Right atrium auricular region (tissue), 2 donors: ENCODE measurements around the gene PITRM1. TPM values are rescaled to one million over a fixed set of nuclear protein-coding genes. Genes with fewer than 3 reads are reported as not detected.

Experiments used
- DNase-seq: peaks from one replicate; pipeline ENCODE4 v3.0.0-alpha.2; 2019; ENCODE audit warnings: low spot score
- H3K27ac ChIP-seq, 2 donors: fragments of 200-600 bp; sonication (generic); 1 replicate in 1 of 2; 2 replicates in 1 of 2; pipeline ENCODE4 v1.5.1; 2016 to 2019
- H3K27me3 ChIP-seq, 2 donors: fragments of 200-600 bp; sonication (generic); one replicate each; pipeline versions ENCODE4 v1.5.1 to v1.6.0; 2017 to 2019
- H3K36me3 ChIP-seq: fragments of 200-600 bp; sonication (generic); one replicate; pipeline ENCODE4 v1.5.1; 2016
- H3K4me1 ChIP-seq, 2 donors: fragments of 200-600 bp; sonication (generic); one replicate each; pipeline versions ENCODE4 v1.5.1 to v1.6.0; 2017 to 2019
- H3K4me3 ChIP-seq, 2 donors: fragments of 200-600 bp; sonication (generic); 1 replicate in 1 of 2; 2 replicates in 1 of 2; pipeline ENCODE4 v1.5.1; 2017 to 2019; ENCODE audit warnings: mild to moderate bottlenecking in 1 of 2, moderate library complexity in 1 of 2
- H3K9me3 ChIP-seq, 2 donors: fragments of 200-600 bp; sonication (generic); one replicate each; pipeline ENCODE4 v1.5.1; 2019
- CTCF ChIP-seq, 2 donors: fragments of 200-600 bp; sonication (generic); IDR thresholded peaks; one replicate each; pipeline ENCODE4 v1.5.1; 2019; ENCODE audit warnings: antibody characterized with exemption in 2 of 2
- total RNA-seq, 2 donors: library from RNA; depleted of rRNA; stranded (reverse); fragments of >200 nt; gene quantifications; one replicate each; pipeline ENCODE4 v1.1.0, GENCODE V29; 2016

Gene PITRM1
- total RNA-seq, 2 donors from 2014 or later, result 68.3 to 89.6 TPM

DNA sequence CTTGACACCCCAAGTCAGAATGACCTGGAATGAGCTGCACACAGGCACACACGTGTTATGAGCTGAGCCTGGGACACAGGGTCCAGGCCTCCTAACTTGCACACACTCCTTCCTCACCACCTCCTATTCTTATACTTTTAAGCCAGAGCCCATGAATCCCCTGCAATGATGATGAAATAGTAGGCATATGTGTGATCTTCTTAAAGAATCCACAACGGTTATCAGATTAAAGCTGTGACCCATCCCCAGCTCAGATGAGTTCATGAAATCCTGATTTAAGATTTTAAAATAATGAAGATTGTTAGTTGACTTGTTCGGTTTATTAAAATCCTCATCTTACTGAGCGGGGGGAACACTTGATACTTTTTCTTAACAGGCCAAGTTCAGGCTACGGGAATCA is 38.6 kb downstream of the PITRM1 start:
- Histone ChIP-seq H3K36me3 (peaks cover 78% of the 10 kb centered on the region), H3K27me3 (no peaks in the 10 kb centered on the region), H3K4me3 (no peak overlapping the region), H3K27ac (no peak overlapping the region), H3K4me1 (peaks cover 0 to 22% of the 10 kb centered on the region in 2 donors), H3K9me3 (no peaks in the 10 kb centered on the region)
- no peak for TF ChIP-seq CTCF (IDR thresholded peaks at IDR 0.05)
- DNase-seq, result no peak

DNA sequence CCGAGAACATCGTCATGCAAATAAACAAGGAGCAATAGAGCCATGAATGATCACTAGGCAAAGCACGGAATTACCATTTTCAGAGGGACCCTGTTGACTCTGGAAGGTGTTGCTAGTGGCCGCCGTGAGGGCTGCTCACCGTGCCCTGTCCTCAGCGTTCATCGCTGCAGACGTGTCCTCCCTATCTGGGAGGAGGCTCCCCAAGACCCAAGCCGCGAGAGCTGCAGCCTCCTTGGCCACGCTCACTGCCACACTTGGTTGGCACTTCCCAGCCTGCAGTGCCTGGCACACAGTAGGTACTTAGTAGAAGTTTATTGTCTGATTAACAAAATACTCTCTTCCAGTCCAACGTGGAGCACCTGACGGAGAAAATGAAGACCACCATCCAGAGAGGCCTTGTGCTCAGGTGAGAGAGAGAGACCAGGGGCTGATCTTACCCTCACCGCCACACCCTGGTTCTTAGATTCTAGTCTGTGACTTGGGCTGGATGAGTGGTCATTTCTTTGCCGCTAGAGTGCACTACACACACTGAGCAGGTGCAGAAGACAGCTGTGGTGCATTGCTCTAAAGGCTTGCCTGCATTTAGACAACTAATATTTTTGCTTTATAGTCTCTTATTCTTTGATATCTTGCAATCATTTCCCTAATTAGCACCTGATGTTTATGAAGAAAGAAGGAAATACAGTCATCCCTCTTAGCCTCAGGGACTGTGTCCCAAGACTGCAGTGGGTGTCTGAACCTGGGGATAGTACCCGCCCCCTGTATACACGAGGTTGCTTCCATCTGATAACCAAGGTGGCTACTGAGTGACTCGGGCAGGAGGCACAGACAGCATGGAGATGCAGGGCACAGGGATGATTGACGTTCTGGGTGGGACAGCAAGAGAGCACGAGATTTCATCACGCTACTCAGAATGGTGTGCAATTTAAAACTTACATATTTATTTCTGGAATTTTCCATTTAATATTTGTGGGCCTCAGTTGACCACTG is 40.3 kb downstream of the PITRM1 start:
- H3K36me3 ChIP-seq, result peaks cover 62% of the 10 kb centered on the region

DNA sequence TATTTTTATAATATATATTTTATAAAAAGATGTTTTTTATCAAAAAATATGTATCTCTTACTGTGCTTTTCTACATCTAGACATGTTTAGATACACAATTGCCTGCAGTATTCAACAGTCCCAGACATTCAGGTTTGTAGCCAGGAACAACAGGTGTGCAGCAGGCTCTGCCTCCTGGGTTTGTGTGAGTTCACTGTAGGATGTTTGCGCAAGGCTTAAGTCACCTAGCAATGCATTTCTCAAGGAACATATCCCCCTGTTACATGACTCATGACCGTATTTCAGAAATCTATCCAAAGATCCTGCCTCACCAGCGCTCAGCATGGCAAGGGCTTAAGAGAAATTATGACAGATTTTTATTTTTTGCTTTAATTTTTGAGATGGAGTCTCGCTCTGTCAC is 41.5 kb downstream of the PITRM1 start:
- Histone ChIP-seq H3K36me3 (peaks cover 50% of the 10 kb centered on the region), H3K27ac (no peak overlapping the region), H3K4me3 (no peak overlapping the region), H3K27me3 (no peaks in the 10 kb centered on the region), H3K4me1 (peaks cover 0 to 24% of the 10 kb centered on the region in 2 donors), H3K9me3 (no peaks in the 10 kb centered on the region)
- no peak for DNase-seq
- TF ChIP-seq CTCF (IDR thresholded peaks at IDR 0.05), result no peak

More for the DNA sequence above, 40.3 kb downstream of the PITRM1 start:
- no peak for TF ChIP-seq CTCF (IDR thresholded peaks at IDR 0.05)
- H3K4me1 ChIP-seq, result peaks cover 0 to 23% of the 10 kb centered on the region in 2 donors
- H3K27me3 ChIP-seq, result no peaks in the 10 kb centered on the region
- H3K4me3 ChIP-seq, result no peak overlapping the region
- H3K9me3 ChIP-seq, result no peaks in the 10 kb centered on the region
- no peak for DNase-seq
- no peak overlapping the region for H3K27ac ChIP-seq

DNA sequence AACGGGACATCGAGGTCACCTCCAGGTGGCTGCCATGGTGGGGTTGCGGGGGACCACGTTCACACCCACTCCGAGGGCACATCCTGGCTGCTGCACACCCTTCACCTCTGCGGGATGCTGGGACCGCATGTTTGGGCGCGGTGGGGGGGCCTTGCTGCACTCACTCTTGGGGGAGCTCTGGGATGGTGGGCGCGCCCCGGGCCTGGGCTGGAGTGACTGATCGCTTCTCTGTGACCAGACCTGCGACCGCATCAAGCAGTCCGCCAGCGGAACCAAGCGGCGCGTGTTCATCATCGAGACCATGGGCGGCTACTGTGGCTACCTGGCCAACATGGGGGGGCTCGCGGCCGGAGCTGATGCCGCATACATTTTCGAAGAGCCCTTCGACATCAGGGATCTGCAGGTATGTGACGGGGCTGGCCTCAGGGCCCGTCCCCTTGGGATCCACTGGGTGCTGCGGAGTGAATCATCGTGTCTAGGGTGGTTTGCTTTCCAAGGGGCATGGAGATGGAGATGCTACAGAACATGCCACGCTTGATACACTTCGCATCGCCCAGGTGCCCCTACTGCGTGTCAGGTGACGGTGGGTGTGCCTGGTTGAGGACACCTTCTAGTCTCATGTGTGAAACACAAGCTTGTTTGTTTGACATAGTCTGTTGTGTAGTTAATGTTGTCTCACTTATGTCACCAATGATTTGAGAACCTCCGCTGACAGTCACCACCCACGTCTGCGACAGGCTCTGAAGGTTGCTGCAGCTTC is 42.8 kb downstream of the PITRM1 start:
- H3K4me1 ChIP-seq, result peaks cover 0 to 21% of the 10 kb centered on the region in 2 donors
- H3K9me3 ChIP-seq, result no peaks in the 10 kb centered on the region
- TF ChIP-seq CTCF (IDR thresholded peaks at IDR 0.05), result no peak
- H3K4me3 ChIP-seq, result no peak overlapping the region
- no peaks in the 10 kb centered on the region for H3K27me3 ChIP-seq
- DNase-seq, result no peak
- peaks cover 45% of the 10 kb centered on the region for H3K36me3 ChIP-seq
- no peak overlapping the region for H3K27ac ChIP-seq

GRCh38 chr10:3128379-3129130 is 44.0 kb downstream of the PITRM1 start:
- Histone ChIP-seq H3K4me1 (peaks cover 0 to 25% of the 10 kb centered on the region in 2 donors), H3K36me3 (peaks cover 38% of the 10 kb centered on the region), H3K9me3 (no peaks in the 10 kb centered on the region), H3K27ac (no peak overlapping the region), H3K27me3 (no peaks in the 10 kb centered on the region), H3K4me3 (no peak overlapping the region)
- no peak for TF ChIP-seq CTCF (IDR thresholded peaks at IDR 0.05)
- DNase-seq, result no peak
